Measurements from ENCODE around the gene ITIH6.
"Not testable (repeated sequence)": the region's sequence is repeated elsewhere in the genome, so short reads cannot be mapped to it uniquely, and the experiment has no call there.

Gene ITIH6

GRCh38 chrX:54798137-54798536 is at the start of gene ITIH6:
ITIH6 (minus strand) TSS chrX:54798255; CDS start chrX:54798210, 45 bp downstream.
- no peak for DNase-seq

GRCh38 chrX:54847700-54848099 is 49.6 kb upstream of the ITIH6 start:
- not testable (repeated sequence) for DNase-seq

- no peak for DNase-seq
These were observed 45.0 kb upstream of the ITIH6 start for GRCh38 chrX:54843050-54843449.

GRCh38 chrX:54842607-54843006 is 44.6 kb upstream of the ITIH6 start:
- DNase-seq: no peak

GRCh38 chrX:54841184-54841874 is 43.3 kb upstream of the ITIH6 start:
- DNase-seq: not testable (repeated sequence)

GRCh38 chrX:54838583-54838982 is 40.5 kb upstream of the ITIH6 start:
- DNase-seq: no peak

GRCh38 chrX:54826598-54826997 is 28.5 kb upstream of the ITIH6 start:
- no peak for DNase-seq

- DNase-seq: peak; percentile 45
These were observed 27.8 kb upstream of the ITIH6 start for GRCh38 chrX:54825716-54826438.

GRCh38 chrX:54824722-54825121 is 26.7 kb upstream of the ITIH6 start:
- no peak for DNase-seq

- no peak for DNase-seq
These were observed 26.1 kb upstream of the ITIH6 start for GRCh38 chrX:54824195-54824594.

GRCh38 chrX:54821310-54821709 is 23.3 kb upstream of the ITIH6 start:
- DNase-seq: no peak

GRCh38 chrX:54820737-54821136 is 22.7 kb upstream of the ITIH6 start:
- no peak for DNase-seq

GRCh38 chrX:54819201-54819600 is 21.1 kb upstream of the ITIH6 start:
- no peak for DNase-seq

GRCh38 chrX:54818221-54818620 is 20.2 kb upstream of the ITIH6 start:
- no peak for DNase-seq

- DNase-seq: no peak
These were observed 19.3 kb upstream of the ITIH6 start for GRCh38 chrX:54817220-54817820.

GRCh38 chrX:54812306-54812705 is 14.3 kb upstream of the ITIH6 start:
- DNase-seq: no peak

- DNase-seq: no peak
These were observed 13.3 kb upstream of the ITIH6 start for GRCh38 chrX:54811301-54811885.

- DNase-seq: no peak
These were observed 12.5 kb upstream of the ITIH6 start for GRCh38 chrX:54810532-54810931.

- peak; percentile 82 for DNase-seq
These were observed 10.8 kb upstream of the ITIH6 start for GRCh38 chrX:54808605-54809483.

- DNase-seq: no peak
These were observed 10.1 kb upstream of the ITIH6 start for GRCh38 chrX:54808109-54808604.

GRCh38 chrX:54807524-54808108 is 9.6 kb upstream of the ITIH6 start, which contains the start of gene MAGED2:
MAGED2 (plus strand) TSS chrX:54807745; CDS start chrX:54809332, 1,587 bp downstream.
- DNase-seq: peak; percentile 68

GRCh38 chrX:54799046-54799445 is 991 bp upstream of the ITIH6 start:
- DNase-seq: no peak

All from activated T-cell treated with anti-CD3 and anti-CD28 coated beads, Interleukin-2, amount 50 U/mL, for 1 hour (primary cell).